IPS DF 4.7 (cell line): ENCODE data around the gene CLPTM1.
"Not testable (repeated sequence)": the region's sequence is repeated elsewhere in the genome, so short reads cannot be mapped to it uniquely, and the experiment has no call there.

Source experiments
- DNase-seq: peaks from one replicate; pipeline ENCODE4 v3.0.0-alpha.2; 2013; ENCODE audit warnings: low spot score; ENCODE audit errors: extremely low read depth

The CLPTM1 gene

DNA sequence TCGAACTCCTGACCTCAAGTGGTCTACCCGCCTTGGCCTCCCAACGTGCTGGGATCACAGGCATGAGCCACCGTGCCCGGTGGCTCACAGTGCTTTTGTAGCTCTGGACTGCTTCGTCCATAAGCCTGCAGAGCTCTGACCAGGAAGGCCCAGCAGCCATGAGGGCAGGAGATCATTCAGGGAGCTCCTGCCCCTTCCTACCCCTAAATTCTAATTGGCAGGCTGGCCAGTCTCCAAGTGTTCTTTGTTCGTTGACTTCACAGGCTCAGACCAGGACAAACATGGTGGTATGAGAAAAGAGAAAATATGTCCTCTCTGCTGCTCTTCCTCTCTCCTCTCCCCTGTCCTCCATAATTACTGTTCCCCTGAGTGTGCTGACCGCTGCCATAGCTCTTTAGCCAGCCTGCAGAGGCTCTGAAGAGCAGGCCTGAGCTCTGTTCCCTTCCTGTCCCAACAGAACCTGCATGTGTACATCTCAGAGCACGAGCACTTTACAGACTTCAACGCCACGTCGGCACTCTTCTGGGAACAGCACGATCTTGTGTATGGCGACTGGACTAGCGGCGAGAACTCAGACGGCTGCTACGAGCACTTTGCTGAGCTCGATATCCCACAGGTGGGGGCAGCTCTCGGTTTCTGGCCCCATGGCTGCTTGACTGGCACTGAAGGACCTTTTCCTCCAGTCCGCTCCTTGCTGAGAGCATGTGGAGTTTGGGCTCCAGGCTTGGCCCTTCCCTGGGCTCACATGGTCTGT is 19.0 kb downstream of the CLPTM1 start:
- DNase-seq = no peak

DNA sequence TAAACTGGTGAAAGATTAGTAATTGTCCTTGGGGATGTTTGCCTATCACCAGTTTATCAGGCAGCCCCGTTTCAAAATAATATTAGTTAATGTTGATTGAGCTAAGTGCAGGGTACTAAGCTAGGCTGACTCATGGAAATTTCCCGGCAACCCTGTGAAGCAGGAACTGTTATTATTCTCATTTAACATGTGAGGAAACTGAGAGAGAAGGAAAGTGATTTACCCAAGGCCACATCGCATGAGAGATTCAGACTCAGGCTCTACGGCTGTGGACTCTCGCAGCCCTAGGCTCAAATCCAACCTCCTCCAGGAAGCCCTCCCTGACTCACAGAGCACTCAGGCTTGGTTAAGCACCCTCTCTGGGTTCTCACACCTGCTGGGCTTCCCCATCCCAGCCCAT is 19.7 kb downstream of the CLPTM1 start:
- DNase-seq = no peak

DNA sequence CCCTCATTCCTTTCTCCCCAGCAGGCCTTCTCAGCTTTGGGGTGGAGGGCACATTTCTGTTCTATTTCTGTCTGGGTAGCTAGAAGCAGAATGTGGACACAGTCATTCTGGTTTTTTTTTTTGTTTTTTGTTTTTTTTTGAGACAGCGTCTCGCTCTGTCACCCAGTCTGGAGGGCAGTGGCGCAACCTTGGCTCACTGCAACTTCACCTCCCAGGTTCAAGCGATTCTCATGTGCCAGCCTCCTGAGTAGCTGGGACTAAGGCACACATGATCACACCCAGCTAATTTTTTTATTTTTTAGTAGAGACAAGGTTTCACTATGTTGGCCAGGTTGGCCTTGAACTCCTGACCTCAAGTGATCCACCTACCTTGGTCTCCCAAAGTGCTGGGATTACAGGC is 20.3 kb downstream of the CLPTM1 start:
- DNase-seq = no peak

DNA sequence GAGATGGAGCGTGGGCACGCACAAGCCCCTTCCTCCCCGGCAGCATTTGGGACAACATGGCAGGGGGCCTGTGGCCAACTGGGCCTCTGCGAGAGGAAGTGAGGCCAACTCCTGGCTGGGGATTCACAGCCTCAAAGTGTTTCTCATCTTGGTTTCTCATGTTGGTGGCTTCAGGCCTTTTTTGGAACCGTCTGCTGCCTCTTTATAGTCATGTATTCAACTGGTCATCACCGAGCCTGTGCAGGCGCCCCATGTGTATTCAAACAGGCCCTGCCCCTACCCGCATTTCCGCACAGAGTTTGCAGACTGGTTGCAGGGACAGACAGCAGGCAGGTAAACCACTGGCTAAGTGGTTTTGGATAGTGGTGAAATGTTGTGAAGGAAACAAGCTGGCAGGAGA is 28.8 kb downstream of the CLPTM1 start:
- no peak for DNase-seq

DNA sequence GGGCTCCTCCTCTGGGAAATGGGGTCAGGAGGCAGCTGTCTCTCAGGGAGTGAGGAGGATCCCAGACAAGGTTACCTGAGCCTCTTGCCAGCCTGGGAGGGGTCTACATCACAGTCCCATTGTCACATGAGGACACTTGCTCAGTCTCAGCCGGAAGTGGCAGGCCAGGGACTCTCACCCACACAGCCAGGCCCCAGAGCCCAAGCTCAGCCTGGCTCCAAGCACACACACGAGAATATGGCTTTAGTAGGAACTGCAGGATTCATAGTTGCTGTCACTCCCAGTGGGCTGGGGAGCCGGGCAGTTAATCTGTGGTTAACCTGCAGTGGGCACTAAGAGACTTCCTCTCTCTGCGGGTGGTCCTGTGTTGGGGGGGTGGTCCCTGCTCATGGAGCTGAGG is 30.3 kb downstream of the CLPTM1 start:
- no peak for DNase-seq

DNA sequence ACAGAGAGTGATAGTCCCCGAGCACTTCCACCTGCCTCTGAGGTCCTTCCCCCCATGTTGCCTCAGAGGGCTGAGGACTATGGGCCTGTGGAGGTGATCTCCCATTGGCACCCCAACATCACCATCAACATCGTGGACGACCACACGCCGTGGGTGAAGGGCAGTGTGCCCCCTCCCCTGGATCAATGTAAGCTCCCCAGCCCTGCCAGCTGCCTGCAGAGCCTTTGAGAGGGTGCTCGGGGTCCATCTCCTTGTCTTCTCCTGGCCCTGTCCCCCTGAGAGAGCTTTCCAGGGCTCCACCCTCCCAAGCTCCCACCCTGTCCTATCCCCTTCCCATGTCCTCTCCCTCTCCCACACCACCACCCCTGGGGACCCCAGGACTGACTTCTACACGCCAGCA is 31.2 kb downstream of the CLPTM1 start:
- DNase-seq = no peak

DNA sequence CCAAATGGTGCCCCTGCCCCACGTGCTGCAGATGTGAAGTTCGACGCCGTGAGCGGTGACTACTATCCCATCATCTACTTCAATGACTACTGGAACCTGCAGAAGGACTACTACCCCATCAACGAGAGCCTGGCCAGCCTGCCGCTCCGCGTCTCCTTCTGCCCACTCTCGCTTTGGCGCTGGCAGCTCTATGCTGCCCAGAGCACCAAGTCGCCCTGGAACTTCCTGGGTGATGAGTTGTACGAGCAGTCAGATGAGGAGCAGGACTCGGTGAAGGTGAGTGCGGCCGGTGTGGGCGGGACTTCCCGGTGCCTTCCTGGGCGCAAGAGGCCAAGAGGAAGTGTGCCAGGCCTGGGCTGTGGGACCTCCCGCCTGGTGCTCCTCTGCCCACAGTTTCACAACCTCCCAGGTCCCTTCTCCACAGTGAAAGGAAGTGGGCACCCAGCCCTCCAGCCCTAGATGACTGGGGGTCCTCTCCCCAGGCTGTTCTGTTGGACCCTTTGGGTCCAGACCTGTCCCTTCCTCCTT is 32.0 kb downstream of the CLPTM1 start:
- no peak for DNase-seq

DNA sequence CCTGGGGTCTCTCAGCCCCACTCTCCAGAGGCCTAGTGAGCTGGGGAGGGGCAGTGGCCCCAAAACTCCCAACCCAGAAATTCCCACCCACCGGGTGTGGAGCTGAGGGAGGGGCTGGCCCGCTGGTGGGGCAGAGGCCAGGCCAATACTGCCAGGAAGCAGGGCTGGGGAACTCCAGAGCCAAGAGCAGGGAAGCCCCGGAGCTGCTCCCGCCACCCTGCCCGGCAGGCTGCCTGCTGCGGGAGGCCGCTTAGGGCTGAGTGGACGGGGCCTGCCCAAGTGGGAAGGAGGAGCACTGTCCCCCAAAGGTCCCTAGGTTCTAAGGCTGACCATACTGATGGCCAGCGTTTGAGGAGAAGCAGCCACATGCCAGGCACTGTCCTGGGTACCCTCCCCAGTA is 33.1 kb downstream of the CLPTM1 start:
- no peak for DNase-seq

DNA sequence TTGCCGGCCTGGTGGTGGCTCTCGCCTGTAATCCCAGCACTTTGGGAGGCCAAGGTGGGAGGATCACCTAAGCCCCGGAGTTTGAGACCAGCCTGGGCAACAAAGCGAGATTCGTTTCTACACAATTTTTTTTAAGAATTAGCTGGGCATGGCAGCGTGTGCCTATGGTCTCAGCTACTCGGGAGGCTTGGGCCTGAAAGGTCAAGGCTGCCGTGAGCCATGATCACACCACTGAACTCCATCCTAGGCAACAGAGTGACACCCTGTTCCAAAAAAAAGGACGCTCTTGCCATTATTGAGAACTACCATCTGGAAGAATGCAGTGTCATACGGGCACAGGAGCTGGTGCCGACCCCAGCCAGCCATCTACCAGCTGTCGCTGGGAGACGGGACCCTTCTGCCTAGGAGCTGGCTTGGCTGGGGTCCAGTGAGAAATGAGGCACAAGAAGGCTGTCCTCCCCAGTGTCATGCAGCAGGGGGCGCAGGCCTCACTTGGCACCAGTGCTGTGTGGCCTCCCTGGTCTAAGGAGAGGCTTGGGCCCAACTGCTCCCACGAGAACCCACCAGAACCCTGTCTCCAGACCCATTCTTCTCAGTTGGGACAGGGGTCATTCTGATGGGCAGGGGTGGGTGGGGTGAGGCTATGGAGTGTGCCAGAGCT is 33.8 kb downstream of the CLPTM1 start:
- DNase-seq = no peak

DNA sequence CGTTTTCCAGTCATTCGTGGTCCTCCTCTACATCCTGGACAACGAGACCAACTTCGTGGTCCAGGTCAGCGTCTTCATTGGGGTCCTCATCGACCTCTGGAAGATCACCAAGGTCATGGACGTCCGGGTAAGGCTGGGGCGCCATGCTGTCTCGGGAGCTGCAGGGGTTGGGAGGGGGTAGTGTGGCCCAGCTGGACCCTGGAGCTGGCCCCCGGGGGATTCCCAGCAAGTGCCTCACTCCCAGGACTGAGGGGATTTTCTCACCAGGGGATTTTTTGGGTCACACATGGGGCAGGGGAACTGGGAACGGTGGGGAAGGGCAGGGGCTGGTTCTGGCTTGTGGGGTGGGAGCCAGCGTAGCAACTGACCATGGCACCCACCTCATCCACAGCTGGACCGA is 35.3 kb downstream of the CLPTM1 start:
- DNase-seq = no peak

DNA sequence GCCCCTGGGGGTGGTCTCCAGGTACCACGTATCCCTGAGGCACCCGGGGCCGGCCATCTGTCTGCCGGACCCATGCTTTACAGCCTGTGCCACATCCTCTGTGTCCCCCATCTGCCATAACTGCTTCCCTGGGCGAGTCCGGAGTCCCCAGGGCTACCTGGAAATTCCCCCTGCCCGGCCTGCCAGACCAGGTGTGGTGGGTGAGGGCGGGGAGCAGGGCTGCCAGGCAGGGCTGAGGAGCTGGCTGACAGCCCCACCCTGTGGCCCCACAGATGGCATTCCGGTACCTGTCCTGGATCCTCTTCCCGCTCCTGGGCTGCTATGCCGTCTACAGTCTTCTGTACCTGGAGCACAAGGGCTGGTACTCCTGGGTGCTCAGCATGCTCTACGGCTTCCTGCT is 35.8 kb downstream of the CLPTM1 start:
- DNase-seq = no peak

DNA sequence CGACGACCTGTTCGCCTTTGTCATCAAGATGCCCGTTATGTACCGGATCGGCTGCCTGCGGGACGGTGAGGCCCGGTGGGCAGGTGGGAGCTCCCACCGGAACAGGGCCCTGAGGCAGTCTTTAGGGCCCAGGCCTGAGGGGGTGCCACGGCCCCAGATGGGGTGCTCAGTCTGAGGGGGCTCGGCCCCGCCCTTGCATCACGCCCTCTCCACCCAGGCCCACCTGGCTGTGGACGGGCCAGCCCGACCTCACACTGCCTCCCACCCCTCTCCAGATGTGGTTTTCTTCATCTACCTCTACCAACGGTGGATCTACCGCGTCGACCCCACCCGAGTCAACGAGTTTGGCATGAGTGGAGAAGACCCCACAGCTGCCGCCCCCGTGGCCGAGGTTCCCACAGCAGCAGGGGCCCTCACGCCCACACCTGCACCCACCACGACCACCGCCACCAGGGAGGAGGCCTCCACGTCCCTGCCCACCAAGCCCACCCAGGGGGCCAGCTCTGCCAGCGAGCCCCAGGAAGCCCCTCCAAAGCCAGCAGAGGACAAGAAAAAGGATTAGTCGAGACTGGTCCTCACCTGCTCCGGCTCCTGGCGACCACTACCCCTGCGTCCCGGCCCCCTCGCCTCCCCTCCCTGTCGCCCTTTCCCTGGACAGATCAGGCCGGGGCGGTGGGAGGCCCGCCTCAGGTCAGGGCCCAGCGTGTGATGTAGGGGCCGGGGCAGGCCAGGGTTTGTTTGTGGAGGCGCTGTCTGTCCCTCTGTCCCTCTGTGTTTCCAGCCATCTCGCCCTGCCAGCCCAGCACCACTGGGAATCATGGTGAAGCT is 37.4 kb downstream of the CLPTM1 start:
- DNase-seq = no peak

DNA sequence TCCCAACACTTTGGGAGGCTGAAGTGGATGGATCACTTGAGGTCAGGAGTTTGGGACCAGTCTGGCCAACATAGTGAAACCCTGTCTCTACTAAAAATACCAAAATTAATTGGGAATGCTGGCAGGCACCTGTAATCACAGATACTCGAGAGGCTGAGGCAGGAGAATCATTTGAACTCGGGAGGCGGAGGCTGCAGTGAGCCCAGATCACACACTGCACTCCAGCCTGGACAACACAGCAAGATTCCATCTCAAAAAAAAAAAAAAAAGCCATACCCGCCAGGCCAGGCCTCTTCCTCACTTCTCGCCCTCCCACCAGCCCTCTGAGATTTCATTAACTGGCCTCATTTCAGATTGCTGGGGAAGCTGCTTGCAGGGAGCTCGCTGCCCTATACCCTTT is 38.3 kb downstream of the CLPTM1 start:
- no peak for DNase-seq

DNA sequence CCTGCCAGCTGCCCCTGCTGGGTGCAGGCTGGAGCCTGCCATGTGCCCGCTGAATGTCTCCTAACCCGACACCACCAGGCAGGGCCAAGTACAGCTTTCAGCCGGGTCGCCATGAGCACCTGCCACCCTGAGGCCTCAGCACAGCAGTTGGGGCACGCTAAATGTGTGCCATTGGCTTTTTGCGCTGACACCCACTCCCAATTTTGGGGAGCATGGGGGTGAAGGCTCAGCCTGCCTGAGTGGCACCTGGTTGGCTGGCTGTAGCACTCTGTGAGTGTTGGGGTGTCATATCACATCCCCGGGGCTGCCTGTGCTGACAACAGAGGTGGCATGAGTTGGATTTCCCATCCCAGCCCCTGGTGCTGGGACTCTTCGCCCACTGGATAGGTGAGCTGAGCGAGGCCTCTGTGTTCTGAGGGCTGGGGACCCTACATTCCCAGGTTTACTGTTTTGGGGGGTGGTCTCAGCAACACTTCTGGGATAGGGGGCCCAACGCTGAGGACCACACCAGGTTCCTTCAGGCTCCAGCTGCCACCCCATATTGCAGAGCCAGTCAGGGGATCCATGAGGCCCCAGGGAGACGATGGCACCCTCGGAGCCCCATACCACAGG is 38.9 kb downstream of the CLPTM1 start:
- DNase-seq = no peak

DNA sequence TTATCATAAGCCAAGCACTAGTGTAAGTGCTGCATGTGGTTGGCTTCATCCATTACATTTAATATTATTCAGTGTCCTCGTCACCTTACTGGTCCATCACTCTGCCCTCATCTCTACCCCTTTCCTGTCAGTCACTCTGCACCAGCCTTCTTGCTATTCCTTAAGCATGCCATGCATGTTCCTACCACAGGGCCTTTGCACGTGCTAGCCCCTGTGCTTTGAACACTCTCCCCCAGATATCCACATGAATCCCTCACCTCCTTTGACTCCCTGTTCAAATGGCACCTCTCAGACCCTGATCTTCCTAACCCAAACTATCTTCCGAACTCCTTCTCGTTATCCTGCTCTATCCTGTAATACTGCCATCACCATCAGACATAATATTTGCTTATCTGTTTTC is 42.8 kb downstream of the CLPTM1 start:
- no peak for DNase-seq

DNA sequence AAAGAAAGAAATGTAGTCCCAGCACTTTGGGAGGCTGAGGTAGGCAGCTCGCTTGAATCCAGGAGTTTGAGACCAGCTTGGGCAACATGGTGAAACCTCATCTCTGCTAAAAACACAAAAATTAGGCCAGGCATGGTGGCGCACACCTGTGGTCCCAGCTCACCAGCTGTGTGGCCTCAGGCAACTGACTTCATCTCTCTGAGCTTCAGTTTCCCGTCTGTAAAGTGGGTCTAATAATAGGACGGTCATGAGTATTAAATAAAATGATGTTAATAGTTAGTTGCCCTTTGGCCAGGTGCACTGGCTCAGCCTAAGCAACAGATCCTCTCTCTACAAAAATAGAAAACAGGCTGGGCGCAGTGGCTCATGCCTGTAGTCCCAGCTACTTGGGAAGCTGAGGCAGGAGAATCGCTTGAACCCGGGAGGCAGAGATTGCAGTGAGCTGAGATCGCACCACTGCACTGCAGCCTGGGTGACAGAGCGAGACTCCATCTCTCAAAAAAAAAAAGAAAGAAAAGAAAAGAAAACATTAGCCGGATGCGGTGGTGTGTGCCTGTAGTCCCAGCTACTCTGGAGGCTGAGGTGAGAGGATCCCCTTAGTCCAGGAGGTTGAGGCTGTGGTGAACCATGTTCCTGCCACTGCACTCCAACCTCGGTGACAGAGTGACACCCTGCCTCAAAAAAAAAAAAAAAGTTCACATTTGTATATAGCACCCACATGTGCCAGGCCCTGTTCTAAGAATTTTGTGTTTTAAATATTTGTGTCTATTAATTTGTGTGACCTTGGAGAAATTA is 44.1 kb downstream of the CLPTM1 start:
- not testable (repeated sequence) for DNase-seq

DNA sequence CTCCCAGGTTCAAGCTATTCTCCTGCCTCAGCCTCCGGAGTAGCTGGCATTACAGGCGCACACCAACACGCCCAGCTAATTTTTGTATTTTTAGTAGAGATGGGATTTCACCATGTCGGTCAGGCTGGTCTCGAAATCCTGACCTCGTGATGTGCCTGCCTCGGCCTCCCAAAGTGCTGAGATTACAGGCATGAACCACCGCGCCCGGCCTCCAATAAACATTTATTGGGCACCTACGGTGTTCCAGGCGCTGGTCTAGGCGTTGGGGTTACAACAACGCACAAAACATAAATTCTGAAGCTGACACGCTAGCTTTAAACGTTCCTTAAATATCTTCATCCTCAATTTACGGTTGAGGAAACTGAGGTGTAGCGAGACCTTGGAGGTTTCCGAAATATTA is 45.5 kb downstream of the CLPTM1 start:
- DNase-seq = not testable (repeated sequence)

DNA sequence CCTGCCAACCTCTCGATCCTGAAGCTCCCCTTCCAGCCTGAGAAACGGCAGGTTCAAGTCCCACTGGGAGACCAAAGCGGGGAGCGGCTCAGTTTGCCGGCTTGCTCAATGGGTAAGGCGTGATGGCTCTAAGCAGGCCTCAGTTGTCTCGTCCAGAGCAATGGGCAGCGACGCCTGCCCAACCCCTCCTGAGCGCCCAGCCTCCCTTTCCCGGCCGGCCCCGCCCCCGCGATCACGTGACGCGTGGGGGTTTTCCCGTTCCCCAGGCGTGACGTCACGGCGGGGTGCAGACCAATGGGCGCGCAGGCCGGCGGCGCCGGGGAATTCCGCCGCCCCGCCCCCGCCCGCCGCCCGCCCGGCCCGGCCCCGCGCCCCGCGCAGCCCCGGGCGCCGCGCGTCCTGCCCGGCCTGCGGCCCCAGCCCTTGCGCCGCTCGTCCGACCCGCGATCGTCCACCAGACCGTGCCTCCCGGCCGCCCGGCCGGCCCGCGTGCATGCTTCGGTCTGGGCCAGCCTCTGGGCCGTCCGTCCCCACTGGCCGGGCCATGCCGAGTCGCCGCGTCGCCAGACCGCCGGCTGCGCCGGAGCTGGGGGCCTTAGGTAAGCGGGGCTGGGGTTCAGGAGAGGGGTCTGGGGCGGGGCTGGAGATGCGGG is 46.0 kb downstream of the CLPTM1 start, which contains the start of gene RELB:
Gene RELB, plus strand, starts transcription at position 378 of the 653 bp plus-strand sequence. Its CDS starts 116 bp downstream, at position 494.
- no peak for DNase-seq

DNA sequence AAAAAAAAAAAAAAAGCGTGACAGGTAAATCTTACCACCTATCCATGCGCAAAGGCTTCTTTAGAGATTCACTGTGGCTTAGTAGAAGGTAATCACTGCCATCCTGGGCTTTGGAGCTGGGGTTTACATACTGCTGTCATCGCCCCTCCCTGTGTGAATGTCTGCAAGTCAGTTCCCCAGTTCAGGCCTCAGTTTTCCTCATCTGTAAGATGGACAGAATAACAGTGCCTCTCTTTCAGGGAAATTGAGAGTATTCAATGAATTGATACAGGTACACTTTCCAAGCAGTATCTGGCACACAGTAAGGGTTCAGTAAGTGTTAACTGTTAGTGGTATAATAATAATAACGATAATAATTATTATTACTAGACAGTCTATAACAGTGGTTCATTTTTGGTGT is 48.3 kb downstream of the CLPTM1 start:
- DNase-seq = no peak

DNA sequence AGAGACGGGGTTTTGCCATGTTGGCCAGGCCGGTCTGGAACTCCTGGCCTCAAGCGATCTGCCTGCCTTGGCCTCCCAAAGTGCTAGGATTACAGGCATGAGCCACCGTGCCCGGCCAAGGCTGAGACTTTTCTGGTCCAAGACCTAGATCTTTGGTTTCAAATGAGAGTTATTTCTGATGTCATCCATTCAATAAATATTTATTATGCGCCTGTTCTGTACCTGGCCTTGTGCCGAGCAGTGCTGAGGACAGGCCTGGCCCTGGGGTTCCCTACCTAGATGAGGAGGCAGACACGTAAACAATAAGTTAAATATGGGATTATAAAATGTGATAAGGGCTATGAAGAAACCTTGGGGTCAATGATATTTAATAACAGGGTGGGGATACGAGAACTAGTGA is 50.6 kb downstream of the CLPTM1 start:
- no peak for DNase-seq
